ENCODE data around the gene SNTN. TPM values are rescaled to one million over a fixed set of nuclear protein-coding genes. Genes with fewer than 3 reads are reported as not detected.

Gene SNTN
- total RNA-seq, 1 experiment from 2014 or later, result not detected

Other genes with a start within 250 kb of the SNTN start
- gene C3orf49, start 166.6 kb downstream of the SNTN start, total RNA-seq (2014; rRNA removed; shearing (Covaris generic)), result not detected in 2 replicates
- gene THOC7, start 211.1 kb downstream of the SNTN start, total RNA-seq (2014; rRNA removed; shearing (Covaris generic)), result 105 and 109 TPM in 2 replicates
- gene ATXN7, start 211.2 kb downstream of the SNTN start, total RNA-seq (2014; rRNA removed; shearing (Covaris generic)), result 5.8 and 6.4 TPM in 2 replicates

Measured in SK-MEL-5 (cell line).